K562 (cell line): Measurements from ENCODE around the gene RABGAP1L. TPM values are rescaled to one million over a fixed set of nuclear protein-coding genes. Genes with fewer than 3 reads are reported as not detected.

ENCODE experiments used
- ATAC-seq: fragments of 200-7000 bp; cut with Tn5 transposase; 3 replicates; pipeline ENCODE4 v1.9.1; 2020; ENCODE audit warnings: moderate library complexity
- BruUV-seq: library from RNA; stranded (reverse); fragments of 400-500 nt; replicated peaks from 2 replicates; lab custom pipeline; 2021; lab: Mats Ljungman, UMichigan
- CTCF ChIA-PET: fragments of 300-600 bp; formaldehyde crosslinking; extraction: SDS; loops from one replicate; lab custom pipeline; 2021; ENCODE audit warnings: low intra/inter-chr PET ratio; lab: Yijun Ruan, JAX
- POLR2A ChIA-PET: fragments of 300-600, 350-650 bp; sonication (Branson Sonifier 250); formaldehyde crosslinking; extraction: SDS; loops from one replicate; lab custom pipeline; 2021; ENCODE audit warnings: antibody characterized with exemption, inconsistent platforms; lab: Yijun Ruan, JAX
- DNase-seq, 4 experiments: peaks; one replicate each; pipeline versions ENCODE4 v3.0.0 to v3.0.0-alpha.2; 2011 to 2018; ENCODE audit warnings: low spot score in 3 of 4, mixed read lengths in 3 of 4; ENCODE audit errors: extremely low read depth in 1 of 4
- FAIRE-seq: peaks from 2 replicates; lab custom pipeline; 2011; peaks lifted over from hg19 to GRCh38; lab: Jason Lieb, UNC
- H2AFZ ChIP-seq: 2 replicates; pipeline ENCODE4 v1.6.0; 2011; ENCODE audit warnings: low read depth, low read length, control low read depth, inconsistent platforms
- H3K27ac ChIP-seq: fragments of 200-600 bp; 3 replicates; pipeline ENCODE4 v1.8.0; 2011; ENCODE audit warnings: low read depth, mild to moderate bottlenecking, control low read depth, inconsistent platforms, low read length, moderate library complexity, mixed read lengths; ENCODE audit errors: extremely low read depth
- H3K27me3 ChIP-seq, 2 experiments: fragments of 300-600 bp in 1 of 2; 2 replicates in 1 of 2; 3 replicates in 1 of 2; pipeline versions ENCODE4 v1.6.0 to v1.8.0; 2011; ENCODE audit warnings: inconsistent platforms in 2 of 2, low read length in 2 of 2, mild to moderate bottlenecking in 1 of 2, mixed read lengths in 1 of 2, moderate library complexity in 1 of 2; ENCODE audit not compliant: control insufficient read depth in 2 of 2, insufficient read depth in 2 of 2
- H3K36me3 ChIP-seq: fragments of 300-600 bp; 3 replicates; pipeline ENCODE4 v1.8.0; 2011; ENCODE audit warnings: mild to moderate bottlenecking, low read length, inconsistent platforms; ENCODE audit not compliant: control insufficient read depth, insufficient read depth
- H3K4me1 ChIP-seq, 2 experiments: fragments of 200-600 bp in 1 of 2; replicated peaks in 1 of 2; 2 replicates in 1 of 2; 3 replicates in 1 of 2; pipeline versions ENCODE4 v1.5.1 to v1.8.0; 2011; ENCODE audit warnings: inconsistent platforms in 2 of 2, low read length in 2 of 2, mild to moderate bottlenecking in 1 of 2, mixed read lengths in 1 of 2, moderate library complexity in 1 of 2; ENCODE audit not compliant: control insufficient read depth in 2 of 2, insufficient read depth in 2 of 2
- H3K4me2 ChIP-seq: 2 replicates; pipeline ENCODE4 v1.6.1; 2011; ENCODE audit warnings: low read length, control low read depth, inconsistent platforms, mixed read lengths; ENCODE audit not compliant: insufficient read depth
- H3K4me3 ChIP-seq: fragments of 200-600 bp; sonication (generic), shearing (Covaris generic); 2 replicates; pipeline ENCODE4 v1.5.1; 2016; ENCODE audit warnings: control low read depth, inconsistent platforms
- H3K79me2 ChIP-seq: fragments of 200-600 bp; 3 replicates; pipeline ENCODE4 v1.8.0; 2011; ENCODE audit warnings: low read length, inconsistent platforms; ENCODE audit not compliant: control insufficient read depth, insufficient read depth
- H3K9ac ChIP-seq, 2 experiments: 2 replicates each; pipeline versions ENCODE4 v1.6.0 to v1.6.1; 2011; ENCODE audit warnings: low read depth in 2 of 2, low read length in 2 of 2, control low read depth in 1 of 2, inconsistent platforms in 1 of 2, mild to moderate bottlenecking in 1 of 2, mixed read lengths in 1 of 2; ENCODE audit not compliant: insufficient read depth in 1 of 2
- H3K9me1 ChIP-seq: one replicate; pipeline ENCODE4 v1.6.0; 2011; ENCODE audit warnings: inconsistent platforms, mild to moderate bottlenecking, low read length, moderate library complexity; ENCODE audit not compliant: control insufficient read depth, insufficient read depth
- H3K9me3 ChIP-seq: replicated peaks from 2 replicates; pipeline ENCODE4 v1.5.1; 2011; ENCODE audit warnings: low read depth, low read length, inconsistent platforms; ENCODE audit not compliant: control insufficient read depth, insufficient read depth
- H4K20me1 ChIP-seq: replicated peaks from 2 replicates; pipeline ENCODE4 v1.6.1; 2011; ENCODE audit warnings: low read length, inconsistent platforms, mixed read lengths; ENCODE audit not compliant: control insufficient read depth, insufficient read depth
- ARID1B ChIP-seq: fragments of 450-650 bp; IDR thresholded peaks from 2 replicates; pipeline ENCODE4 v1.6.1; 2016; ENCODE audit warnings: antibody characterized with exemption, mild to moderate bottlenecking, inconsistent platforms
- DMBX1 ChIP-seq: fragments of 250-450 bp; sonication (Bioruptor Pico); IDR thresholded peaks from 2 replicates; pipeline ENCODE4 v1.8.0; 2022; ENCODE audit warnings: inconsistent platforms, mild to moderate bottlenecking, moderate library complexity, borderline replicate concordance
- DPF2 ChIP-seq: fragments of 450-650 bp; IDR thresholded peaks from 2 replicates; pipeline ENCODE4 v1.6.1; 2016
- L3MBTL2 ChIP-seq: fragments of 450-650 bp; IDR thresholded peaks from 2 replicates; pipeline ENCODE4 v1.6.1; 2016; ENCODE audit warnings: mild to moderate bottlenecking, moderate library complexity
- NBN ChIP-seq: fragments of 450-650 bp; IDR thresholded peaks from 2 replicates; pipeline ENCODE4 v1.6.1; 2016; ENCODE audit warnings: low read depth, mild to moderate bottlenecking
- RBM22 ChIP-seq: fragments of 200-400 bp; formaldehyde crosslinking; IDR thresholded peaks from 2 replicates; pipeline ENCODE4 v1.6.1; 2018; ENCODE audit warnings: low read length, low read depth; ENCODE audit not compliant: poor library complexity, severe bottlenecking
- RUNX1 ChIP-seq: sonication (generic); IDR thresholded peaks from 2 replicates; pipeline ENCODE4 v1.6.1; 2016; ENCODE audit warnings: antibody characterized with exemption, low read depth
- SMARCC2 ChIP-seq: fragments of 450-650 bp; IDR thresholded peaks from 2 replicates; pipeline ENCODE4 v1.6.1; 2017; ENCODE audit warnings: antibody characterized with exemption, moderate library complexity, mild to moderate bottlenecking, low read depth
- ZEB2 ChIP-seq: fragments of 450-650 bp; IDR thresholded peaks from 2 replicates; pipeline ENCODE4 v1.6.1; 2016
- ZNF644 ChIP-seq: fragments of 200-800 bp; sonication (Bioruptor generic); IDR thresholded peaks from 2 replicates; pipeline ENCODE4 v1.6.1; 2016; ENCODE audit warnings: low read depth, missing genetic modification characterization, missing compliant biosample characterization
- WGBS: fragments of 100-300 bp; shearing (Covaris generic); methylation state at CpG from one replicate; pipeline ENCODE4 v1.1.6; 2016; ENCODE audit warnings: low coverage, mixed read lengths; ENCODE audit not compliant: insufficient coverage; ENCODE audit errors: missing lambda C conversion rate; 5-methylcytosine and 5-hydroxymethylcytosine counted together
- in situ Hi-C: fragments of 300-500 bp; cut with MboI; formaldehyde crosslinking; loops from 4 replicates; pipeline ENCODE4 v1.15.0; 2018; ENCODE audit warnings: inconsistent platforms, mixed read lengths
- intact Hi-C: fragments of 100-400 bp; cut with micrococcal nuclease; formaldehyde crosslinking; loops from 2 replicates; pipeline ENCODE4 v1.14.2; 2022
- polyA plus RNA-seq, 8 experiments: library from polyadenylated mRNA; depleted of rRNA in 4 of 8; stranded (reverse) in 5 of 8; unstranded in 3 of 8; fragments of >200 nt; fragmentation: Nextera tagmentation in 2 of 8; fragmentation: Illumina TruSeq in 1 of 8; extraction: Ambion mirVana in 2 of 8; extraction: Trizol in 1 of 8; gene quantifications; 2 replicates each; pipeline versions ENCODE4 v1.2.1 to v1.2.3, GENCODE V29; 2011 to 2014; ENCODE audit warnings: inconsistent platforms in 1 of 8, missing spikeins in 1 of 8
- total RNA-seq, 7 experiments: library from RNA; depleted of rRNA in 6 of 7; stranded (reverse); fragments of >200 nt in 6 of 7; fragmentation: Illumina TruSeq in 2 of 7; extraction: Trizol in 2 of 7; gene quantifications; 2 replicates each; pipeline versions ENCODE4 v1.2.1 to v1.2.3, GENCODE V29; 2011 to 2021; ENCODE audit warnings: low replicate concordance in 1 of 7
- TF ChIP-seq, protein P1 (sequence below): sonication (generic); formaldehyde crosslinking; IDR thresholded peaks from 2 replicates; pipeline ENCODE4 v1.8.1; 2023; ENCODE audit warnings: missing genetic modification reagents, mild to moderate bottlenecking, borderline replicate concordance
- TF ChIP-seq, protein P2 (sequence below): fragments of 200-800 bp; sonication (Bioruptor generic); IDR thresholded peaks from 2 replicates; pipeline ENCODE4 v1.6.1; 2017; ENCODE audit warnings: missing genetic modification characterization, missing compliant biosample characterization
- TF ChIP-seq, protein P3 (sequence below): sonication (generic); IDR thresholded peaks from 2 replicates; pipeline ENCODE4 v1.6.1; 2016

The RABGAP1L gene
- total and polyA plus RNA-seq, 9 of the 15 experiments (the other 6 are each of a cell fraction or from before 2014, with no cell fraction given), result 16.5 to 44.9 (median 26.7) TPM

DNA sequence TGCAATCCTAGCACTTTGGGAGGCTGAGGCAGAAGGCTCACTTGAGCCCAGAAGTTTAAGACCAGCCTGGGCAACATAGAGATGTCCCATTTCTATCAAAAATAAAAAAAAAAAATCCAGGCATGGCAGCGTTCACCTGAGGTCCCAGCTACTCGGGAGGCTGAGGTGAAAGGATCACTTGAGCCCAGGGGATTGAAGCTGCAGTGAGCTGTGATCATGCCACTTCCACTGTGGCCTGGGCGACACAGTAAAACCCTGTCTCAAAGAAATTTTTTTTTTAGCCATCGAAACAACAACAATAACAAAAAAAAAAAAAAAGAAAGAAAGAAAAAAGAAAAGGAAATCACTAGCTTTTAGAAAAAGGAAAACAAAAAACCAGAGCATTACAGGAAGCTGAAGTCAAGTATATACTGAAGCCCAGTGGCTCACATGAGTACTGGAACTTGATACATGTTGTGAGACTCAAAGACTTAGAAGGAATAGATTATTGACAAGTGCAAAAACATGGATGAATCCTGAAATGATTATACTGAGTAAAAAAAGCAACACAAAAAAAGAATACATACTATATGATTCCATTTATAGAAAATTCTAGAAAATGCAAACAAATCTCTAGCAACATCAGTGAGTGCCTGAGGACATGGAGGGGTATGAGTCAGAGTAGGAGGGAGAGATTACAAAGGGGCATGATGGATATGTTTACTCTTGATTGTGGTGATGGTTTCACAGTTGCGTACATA lies 6.1 kb upstream of the RABGAP1L start:
- ChIA-PET CTCF (interaction anchor here (0.6 kb wide), 2 partner anchors 51 to 725 kb away, joined by 3 read pairs; no protein-coding TSS in a partner anchor), POLR2A (interaction anchor here (1.1 to 1.6 kb wide), 3 partner anchors 11 to 49 kb away, joined by 3 to 5 read pairs (median 5); no protein-coding TSS in a partner anchor)
- no peaks in the 10 kb centered on the region for H3K36me3 ChIP-seq
- ATAC-seq, result peak; percentile 76
- H3K27ac ChIP-seq, result no peak overlapping the region
- 0 out of 2 replicates have a peak, but pooled peaks cover 2% of the 10 kb centered on the region for H3K9me3 ChIP-seq
- BruUV-seq, result no TSS peak
- peak overlapping the region in 1 of 2 experiments; percentile 53; a peak in 1 of 4 replicates for H3K9ac ChIP-seq
- peak; percentile 74 for FAIRE-seq
- H3K4me1 ChIP-seq, result peaks cover 12 to 32% of the 10 kb centered on the region in 2 experiments
- H3K9me1 ChIP-seq, result no peaks in the 10 kb centered on the region
- DNase-seq, result peak in 2 of 4 experiments; percentile 51 to 57
- WGBS, result 30% methylated on average over 5 of the region's 5 CpGs
- intact Hi-C loops (no loop called here), in situ Hi-C loops (no loop called here)
- H3K27me3 ChIP-seq, result no peaks in the 10 kb centered on the region
- no peaks in the 10 kb centered on the region for H3K79me2 ChIP-seq
- H2AFZ ChIP-seq, result peak overlapping the region; percentile 14
- H4K20me1 ChIP-seq, result no peaks in the 10 kb centered on the region
- no peak overlapping the region for H3K4me2 ChIP-seq
- no peak overlapping the region for H3K4me3 ChIP-seq
- TF ChIP-seq L3MBTL2 (no peak), ZEB2 (no peak), SMARCC2 (peak; percentile 87; the same call in 1 of the 2 replicates), DPF2 (peak; percentile 92), RBM22 (no peak), NBN (0 out of 2 replicates have a peak, but pooled peaks have one; percentile 49), ARID1B (peak; percentile 86), RUNX1 (no peak), DMBX1 (CRISPR knock-in tag) (0 out of 2 replicates have a peak, but pooled peaks have one; percentile 17), ZNF644 (no peak)
- TF ChIP-seq, protein P1, sequence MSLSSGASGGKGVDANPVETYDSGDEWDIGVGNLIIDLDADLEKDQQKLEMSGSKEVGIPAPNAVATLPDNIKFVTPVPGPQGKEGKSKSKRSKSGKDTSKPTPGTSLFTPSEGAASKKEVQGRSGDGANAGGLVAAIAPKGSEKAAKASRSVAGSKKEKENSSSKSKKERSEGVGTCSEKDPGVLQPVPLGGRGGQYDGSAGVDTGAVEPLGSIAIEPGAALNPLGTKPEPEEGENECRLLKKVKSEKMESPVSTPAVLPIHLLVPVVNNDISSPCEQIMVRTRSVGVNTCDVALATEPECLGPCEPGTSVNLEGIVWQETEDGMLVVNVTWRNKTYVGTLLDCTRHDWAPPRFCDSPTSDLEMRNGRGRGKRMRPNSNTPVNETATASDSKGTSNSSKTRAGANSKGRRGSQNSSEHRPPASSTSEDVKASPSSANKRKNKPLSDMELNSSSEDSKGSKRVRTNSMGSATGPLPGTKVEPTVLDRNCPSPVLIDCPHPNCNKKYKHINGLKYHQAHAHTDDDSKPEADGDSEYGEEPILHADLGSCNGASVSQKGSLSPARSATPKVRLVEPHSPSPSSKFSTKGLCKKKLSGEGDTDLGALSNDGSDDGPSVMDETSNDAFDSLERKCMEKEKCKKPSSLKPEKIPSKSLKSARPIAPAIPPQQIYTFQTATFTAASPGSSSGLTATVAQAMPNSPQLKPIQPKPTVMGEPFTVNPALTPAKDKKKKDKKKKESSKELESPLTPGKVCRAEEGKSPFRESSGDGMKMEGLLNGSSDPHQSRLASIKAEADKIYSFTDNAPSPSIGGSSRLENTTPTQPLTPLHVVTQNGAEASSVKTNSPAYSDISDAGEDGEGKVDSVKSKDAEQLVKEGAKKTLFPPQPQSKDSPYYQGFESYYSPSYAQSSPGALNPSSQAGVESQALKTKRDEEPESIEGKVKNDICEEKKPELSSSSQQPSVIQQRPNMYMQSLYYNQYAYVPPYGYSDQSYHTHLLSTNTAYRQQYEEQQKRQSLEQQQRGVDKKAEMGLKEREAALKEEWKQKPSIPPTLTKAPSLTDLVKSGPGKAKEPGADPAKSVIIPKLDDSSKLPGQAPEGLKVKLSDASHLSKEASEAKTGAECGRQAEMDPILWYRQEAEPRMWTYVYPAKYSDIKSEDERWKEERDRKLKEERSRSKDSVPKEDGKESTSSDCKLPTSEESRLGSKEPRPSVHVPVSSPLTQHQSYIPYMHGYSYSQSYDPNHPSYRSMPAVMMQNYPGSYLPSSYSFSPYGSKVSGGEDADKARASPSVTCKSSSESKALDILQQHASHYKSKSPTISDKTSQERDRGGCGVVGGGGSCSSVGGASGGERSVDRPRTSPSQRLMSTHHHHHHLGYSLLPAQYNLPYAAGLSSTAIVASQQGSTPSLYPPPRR, result no peak
- TF ChIP-seq, protein P2, sequence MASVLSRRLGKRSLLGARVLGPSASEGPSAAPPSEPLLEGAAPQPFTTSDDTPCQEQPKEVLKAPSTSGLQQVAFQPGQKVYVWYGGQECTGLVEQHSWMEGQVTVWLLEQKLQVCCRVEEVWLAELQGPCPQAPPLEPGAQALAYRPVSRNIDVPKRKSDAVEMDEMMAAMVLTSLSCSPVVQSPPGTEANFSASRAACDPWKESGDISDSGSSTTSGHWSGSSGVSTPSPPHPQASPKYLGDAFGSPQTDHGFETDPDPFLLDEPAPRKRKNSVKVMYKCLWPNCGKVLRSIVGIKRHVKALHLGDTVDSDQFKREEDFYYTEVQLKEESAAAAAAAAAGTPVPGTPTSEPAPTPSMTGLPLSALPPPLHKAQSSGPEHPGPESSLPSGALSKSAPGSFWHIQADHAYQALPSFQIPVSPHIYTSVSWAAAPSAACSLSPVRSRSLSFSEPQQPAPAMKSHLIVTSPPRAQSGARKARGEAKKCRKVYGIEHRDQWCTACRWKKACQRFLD (CRISPR knock-in tag), result no peak
- TF ChIP-seq, protein P3, sequence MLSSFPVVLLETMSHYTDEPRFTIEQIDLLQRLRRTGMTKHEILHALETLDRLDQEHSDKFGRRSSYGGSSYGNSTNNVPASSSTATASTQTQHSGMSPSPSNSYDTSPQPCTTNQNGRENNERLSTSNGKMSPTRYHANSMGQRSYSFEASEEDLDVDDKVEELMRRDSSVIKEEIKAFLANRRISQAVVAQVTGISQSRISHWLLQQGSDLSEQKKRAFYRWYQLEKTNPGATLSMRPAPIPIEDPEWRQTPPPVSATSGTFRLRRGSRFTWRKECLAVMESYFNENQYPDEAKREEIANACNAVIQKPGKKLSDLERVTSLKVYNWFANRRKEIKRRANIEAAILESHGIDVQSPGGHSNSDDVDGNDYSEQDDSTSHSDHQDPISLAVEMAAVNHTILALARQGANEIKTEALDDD, result no peak
